Activated CD4-positive, alpha-beta T cell treated with anti-CD3 and anti-CD28 coated beads, Interleukin-2, amount 50 U/mL, for 48 hours (primary cell): ENCODE results near the gene ATP1A2.

Source experiments
- DNase-seq, 2 experiments: peaks; one replicate each; pipeline ENCODE4 v3.0.0-alpha.2; 2020

ATP1A2 gene

GRCh38 chr1:160151303-160151702 is 35.7 kb downstream of the ATP1A2 start, which contains the start of gene ATP1A4:
Gene ATP1A4, plus strand, starts transcription at chr1:160151603. Its CDS starts 438 bp downstream, at chr1:160152041.
- no peak for DNase-seq

- no peak for DNase-seq
These were observed 39.2 kb downstream of the ATP1A2 start for GRCh38 chr1:160154790-160155189.

GRCh38 chr1:160156361-160156760 is 40.8 kb downstream of the ATP1A2 start:
- no peak for DNase-seq

- no peak for DNase-seq
These were observed 41.6 kb downstream of the ATP1A2 start for GRCh38 chr1:160157174-160157573.

- no peak for DNase-seq
These were observed 42.5 kb downstream of the ATP1A2 start for GRCh38 chr1:160158031-160158430.

- no peak for DNase-seq
These were observed 43.0 kb downstream of the ATP1A2 start for GRCh38 chr1:160158534-160158933.

- DNase-seq = no peak
These were observed 44.3 kb downstream of the ATP1A2 start for GRCh38 chr1:160159846-160160245.

- DNase-seq = no peak
These were observed 46.6 kb downstream of the ATP1A2 start for GRCh38 chr1:160161965-160162705.

GRCh38 chr1:160162931-160163330 is 47.4 kb downstream of the ATP1A2 start:
- no peak for DNase-seq

GRCh38 chr1:160163615-160164014 is 48.1 kb downstream of the ATP1A2 start:
- no peak for DNase-seq

- DNase-seq = no peak
These were observed 48.6 kb downstream of the ATP1A2 start for GRCh38 chr1:160164121-160164520.

- DNase-seq = no peak
These were observed 50.8 kb downstream of the ATP1A2 start for GRCh38 chr1:160166166-160166868.

GRCh38 chr1:160167056-160167455 is 51.5 kb downstream of the ATP1A2 start:
- DNase-seq = no peak

GRCh38 chr1:160167580-160167979 is 52.0 kb downstream of the ATP1A2 start:
- DNase-seq = peak in 1 of 2 experiments; percentile 11

GRCh38 chr1:160168016-160168415 is 52.5 kb downstream of the ATP1A2 start:
- no peak for DNase-seq

- DNase-seq = no peak
These were observed 53.2 kb downstream of the ATP1A2 start for GRCh38 chr1:160168609-160169369.

- DNase-seq = peak; percentile 18 to 38
These were observed 54.2 kb downstream of the ATP1A2 start for GRCh38 chr1:160169553-160170399.

- no peak for DNase-seq
These were observed 55.8 kb downstream of the ATP1A2 start for GRCh38 chr1:160171354-160171753.

GRCh38 chr1:160171980-160172379 is 56.4 kb downstream of the ATP1A2 start:
- DNase-seq = no peak

GRCh38 chr1:160177231-160177630 is 61.7 kb downstream of the ATP1A2 start:
- no peak for DNase-seq

- DNase-seq = no peak
These were observed 62.1 kb downstream of the ATP1A2 start for GRCh38 chr1:160177667-160178066.

GRCh38 chr1:160178731-160179130 is 63.2 kb downstream of the ATP1A2 start:
- DNase-seq = no peak

GRCh38 chr1:160179336-160179735 is 63.8 kb downstream of the ATP1A2 start:
- DNase-seq = no peak
